Epithelial cell of esophagus (primary cell): ENCODE data around the gene CDH13.

Source experiments
- DNase-seq: peaks from one replicate; pipeline ENCODE4 v3.0.0; 2010; ENCODE audit warnings: low read depth
- H3K4me3 ChIP-seq: 2 replicates; pipeline ENCODE4 v1.5.1; 2011; ENCODE audit warnings: mild to moderate bottlenecking, low read length, control low read depth
- TF ChIP-seq, protein P1 (sequence below): IDR thresholded peaks from 2 replicates; pipeline ENCODE4 v1.5.1; 2011; ENCODE audit warnings: low read depth, mild to moderate bottlenecking, low read length, control low read depth, inconsistent platforms; ENCODE audit not compliant: insufficient read depth; ENCODE audit errors: missing control alignments

CDH13 gene

DNA sequence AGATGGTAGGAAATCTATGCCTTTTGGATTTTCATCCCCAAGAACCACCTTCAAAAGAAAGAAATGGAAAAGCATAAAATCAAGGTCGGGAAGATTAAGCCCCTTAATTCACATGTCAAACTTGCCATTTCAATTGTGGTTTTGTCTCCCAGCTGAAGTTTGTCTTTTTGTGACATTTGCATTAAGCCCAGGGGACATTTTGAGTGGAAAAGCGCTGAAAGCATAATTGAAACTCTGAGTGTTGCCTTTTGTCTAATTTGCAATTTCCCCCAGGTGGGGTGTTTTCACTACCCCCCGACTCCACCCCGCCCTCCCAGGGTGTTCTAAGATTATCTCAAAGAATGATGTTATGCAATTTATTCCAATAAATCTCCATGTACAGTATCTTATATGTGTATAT, 396.2 kb downstream of the CDH13 start:
- TF ChIP-seq, protein P1, sequence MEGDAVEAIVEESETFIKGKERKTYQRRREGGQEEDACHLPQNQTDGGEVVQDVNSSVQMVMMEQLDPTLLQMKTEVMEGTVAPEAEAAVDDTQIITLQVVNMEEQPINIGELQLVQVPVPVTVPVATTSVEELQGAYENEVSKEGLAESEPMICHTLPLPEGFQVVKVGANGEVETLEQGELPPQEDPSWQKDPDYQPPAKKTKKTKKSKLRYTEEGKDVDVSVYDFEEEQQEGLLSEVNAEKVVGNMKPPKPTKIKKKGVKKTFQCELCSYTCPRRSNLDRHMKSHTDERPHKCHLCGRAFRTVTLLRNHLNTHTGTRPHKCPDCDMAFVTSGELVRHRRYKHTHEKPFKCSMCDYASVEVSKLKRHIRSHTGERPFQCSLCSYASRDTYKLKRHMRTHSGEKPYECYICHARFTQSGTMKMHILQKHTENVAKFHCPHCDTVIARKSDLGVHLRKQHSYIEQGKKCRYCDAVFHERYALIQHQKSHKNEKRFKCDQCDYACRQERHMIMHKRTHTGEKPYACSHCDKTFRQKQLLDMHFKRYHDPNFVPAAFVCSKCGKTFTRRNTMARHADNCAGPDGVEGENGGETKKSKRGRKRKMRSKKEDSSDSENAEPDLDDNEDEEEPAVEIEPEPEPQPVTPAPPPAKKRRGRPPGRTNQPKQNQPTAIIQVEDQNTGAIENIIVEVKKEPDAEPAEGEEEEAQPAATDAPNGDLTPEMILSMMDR = no peak
- H3K4me3 ChIP-seq = no peak overlapping the region
- no peak for DNase-seq

DNA sequence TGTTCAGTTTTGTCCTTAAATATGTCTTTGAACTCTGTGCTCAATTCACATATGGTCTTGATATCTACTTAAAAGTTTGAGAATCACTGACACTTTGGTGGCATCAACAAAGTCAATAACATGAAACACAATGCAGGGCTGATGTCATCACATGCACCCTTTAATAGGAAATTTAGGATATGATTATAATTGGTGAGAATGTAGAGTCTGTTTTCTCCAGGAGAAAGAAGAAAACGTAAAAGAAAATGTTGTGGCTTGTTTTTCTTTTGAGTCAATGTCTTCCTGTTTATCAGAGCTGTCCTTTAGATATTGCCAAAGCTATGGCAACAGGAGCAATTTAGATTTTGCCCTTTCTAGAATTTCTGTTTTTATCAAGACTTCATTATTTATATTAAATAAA, 396.9 kb downstream of the CDH13 start:
- H3K4me3 ChIP-seq = no peak overlapping the region
- no peak for DNase-seq
- TF ChIP-seq, protein P1 = no peak

DNA sequence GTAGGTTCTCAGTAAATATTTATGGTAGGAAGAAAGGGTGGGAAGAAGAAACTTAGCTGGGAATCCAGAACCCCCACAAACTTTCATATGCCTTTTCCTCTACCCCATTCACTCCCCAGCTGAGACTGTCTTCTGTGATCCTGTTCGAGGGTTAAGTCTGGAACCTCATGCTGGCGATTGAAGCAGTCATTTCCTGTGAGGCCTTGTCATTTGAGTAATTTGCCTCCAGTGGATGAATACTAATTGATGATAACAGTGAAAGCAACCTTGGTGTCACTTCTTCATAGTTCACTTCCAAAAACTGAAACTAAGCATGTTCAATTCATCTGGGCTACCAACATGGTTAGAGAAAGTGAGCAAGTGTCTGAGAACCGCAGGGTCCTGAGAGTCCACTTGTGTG, 401.2 kb downstream of the CDH13 start:
- no peak for DNase-seq
- H3K4me3 ChIP-seq = no peak overlapping the region
- TF ChIP-seq, protein P1 = no peak

DNA sequence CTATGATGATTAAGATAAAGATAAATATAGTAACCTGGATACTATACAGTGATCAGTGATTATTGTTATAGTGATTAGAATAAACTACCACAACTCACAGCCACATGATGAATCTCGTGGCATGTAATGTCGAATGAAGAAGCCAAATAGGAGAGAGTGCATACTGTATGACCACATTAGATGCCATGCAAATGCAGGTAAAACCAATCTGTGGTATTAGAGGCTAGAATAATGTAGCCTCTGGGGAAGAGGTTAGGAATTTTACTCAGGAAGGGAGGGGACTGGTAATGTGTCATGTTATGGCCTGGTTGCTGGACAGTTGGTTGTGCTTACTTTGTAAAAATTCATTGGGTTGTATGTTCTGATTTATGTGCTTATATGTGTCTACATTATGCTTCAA, 402.7 kb downstream of the CDH13 start:
- no peak for DNase-seq
- H3K4me3 ChIP-seq = no peak overlapping the region
- TF ChIP-seq, protein P1 = no peak

DNA sequence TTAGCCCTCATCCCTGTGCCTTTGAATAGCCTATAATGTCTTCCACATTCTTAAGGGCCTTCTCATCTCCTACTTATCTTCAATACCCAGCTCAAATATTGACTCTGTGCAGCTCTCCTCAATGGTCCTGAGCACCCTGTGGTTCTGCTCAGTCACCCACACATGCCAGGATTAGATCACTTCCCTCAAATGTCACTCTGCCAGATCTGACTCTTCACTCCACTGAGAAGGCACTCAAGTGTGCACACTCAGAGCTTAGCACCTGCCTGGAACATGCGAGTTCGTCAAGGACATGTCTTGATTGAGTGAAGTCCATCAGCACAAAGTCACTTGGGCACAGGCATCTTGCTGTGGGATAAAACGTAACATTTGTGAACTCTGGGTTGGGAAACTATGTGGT, 404.8 kb downstream of the CDH13 start:
- TF ChIP-seq, protein P1 = no peak
- no peak overlapping the region for H3K4me3 ChIP-seq
- DNase-seq = no peak

DNA sequence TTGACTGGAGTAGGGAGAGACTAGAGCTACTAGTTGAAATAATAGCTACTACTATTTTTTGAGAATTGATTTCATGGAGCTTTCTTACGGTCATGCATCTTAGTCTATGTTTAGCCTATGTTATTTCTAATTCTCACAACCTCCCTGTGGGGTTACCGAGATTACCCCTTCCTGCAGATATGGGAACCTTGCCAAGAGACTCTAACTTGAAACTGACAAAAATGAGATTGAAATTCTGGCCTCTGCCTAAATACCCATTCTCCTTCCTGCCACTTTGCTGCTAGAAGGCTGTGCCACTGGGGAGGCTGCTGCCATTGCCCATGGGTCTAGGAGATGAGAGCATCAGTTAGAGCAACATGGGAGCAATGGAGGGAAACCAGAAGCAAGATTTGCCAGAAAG, 410.3 kb downstream of the CDH13 start:
- DNase-seq = no peak
- TF ChIP-seq, protein P1 = no peak
- H3K4me3 ChIP-seq = no peak overlapping the region

DNA sequence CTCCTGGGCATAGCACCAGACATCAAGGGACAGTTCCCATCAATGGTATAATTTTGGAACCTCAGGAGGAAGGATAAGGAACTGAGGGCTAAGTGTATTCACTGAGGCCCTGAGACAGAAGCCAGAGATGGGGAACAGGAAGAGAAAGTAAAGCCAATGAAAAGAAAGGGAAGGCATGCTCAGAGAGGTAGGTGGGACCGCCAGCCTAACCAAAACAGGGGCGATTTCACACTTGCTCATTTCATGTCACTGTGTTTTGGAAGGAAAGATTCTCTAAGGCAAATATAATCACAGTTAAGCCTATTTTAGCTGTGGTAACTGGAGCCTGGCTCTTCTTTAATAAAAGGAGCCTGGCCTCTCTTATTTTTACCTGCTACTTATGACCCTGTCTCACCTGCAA, 411.1 kb downstream of the CDH13 start:
- H3K4me3 ChIP-seq = no peak overlapping the region
- no peak for DNase-seq
- TF ChIP-seq, protein P1 = no peak
